IPS-18c (cell line): ENCODE data around the gene CILP2.

Source experiments
- H3K4me3 ChIP-seq: 2 replicates; pipeline ENCODE4 v1.7.0; 2013; ENCODE audit warnings: low read depth, mild to moderate bottlenecking, low read length, moderate library complexity; ENCODE audit not compliant: insufficient read depth
- H3K9me3 ChIP-seq: one replicate; pipeline ENCODE4 v1.6.1; 2013; ENCODE audit warnings: mild to moderate bottlenecking, low read length, moderate library complexity; ENCODE audit not compliant: control insufficient read depth, insufficient read depth

CILP2 gene

GRCh38 chr19:19537075-19538048 lies 703 bp upstream of the CILP2 start:
- Histone ChIP-seq H3K9me3 (peaks cover 2% of the 10 kb centered on the region), H3K4me3 (peak overlapping the region; percentile 56; the same call in 1 of the 2 replicates)

DNA sequence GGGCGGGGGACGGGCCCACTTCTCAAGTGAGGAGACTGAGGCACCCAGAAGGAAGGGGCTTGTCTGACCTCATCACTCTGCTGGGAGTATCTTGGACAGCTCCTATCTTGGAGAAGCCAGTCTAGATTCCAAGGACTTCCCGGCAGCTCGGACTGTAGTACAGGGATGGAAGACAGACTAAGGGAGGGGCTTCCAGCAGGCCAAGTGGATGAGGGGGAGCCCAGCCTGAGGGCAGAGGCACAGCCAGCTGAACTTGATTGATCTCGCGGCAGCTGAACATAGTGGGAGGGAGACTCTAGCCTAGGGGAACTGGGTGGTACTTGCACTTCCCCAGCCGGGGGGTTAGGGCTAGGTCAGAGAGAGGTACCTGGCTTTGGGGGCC lies 711 bp downstream of the CILP2 start:
- H3K4me3 ChIP-seq = peak overlapping the region; percentile 56; the same call in 1 of the 2 replicates
- peaks cover 2% of the 10 kb centered on the region for H3K9me3 ChIP-seq

DNA sequence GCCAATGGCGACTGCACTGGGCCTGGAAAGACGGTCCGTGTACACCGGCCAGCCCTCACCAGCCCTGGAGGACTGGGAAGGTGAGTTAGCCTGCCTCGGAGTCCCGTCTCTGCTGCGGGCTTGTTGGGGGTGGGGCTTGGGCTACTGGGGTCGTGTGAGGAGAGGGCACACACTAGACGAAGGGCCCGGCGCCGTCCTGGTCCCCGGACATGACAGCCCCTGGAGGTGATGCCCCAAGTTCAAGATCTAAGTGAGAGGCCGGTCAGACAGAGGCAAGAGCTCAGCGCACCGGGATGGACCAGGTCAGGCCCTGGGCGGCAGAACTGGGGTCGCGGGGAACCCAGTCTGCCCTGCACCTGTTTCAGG lies 1.6 kb downstream of the CILP2 start:
- H3K4me3 ChIP-seq = no peak overlapping the region
- peaks cover 2% of the 10 kb centered on the region for H3K9me3 ChIP-seq

GRCh38 chr19:19540064-19540714 lies 2.1 kb downstream of the CILP2 start:
- peaks cover 2% of the 10 kb centered on the region for H3K9me3 ChIP-seq
- no peak overlapping the region; the same call in 1 of the 2 replicates for H3K4me3 ChIP-seq

DNA sequence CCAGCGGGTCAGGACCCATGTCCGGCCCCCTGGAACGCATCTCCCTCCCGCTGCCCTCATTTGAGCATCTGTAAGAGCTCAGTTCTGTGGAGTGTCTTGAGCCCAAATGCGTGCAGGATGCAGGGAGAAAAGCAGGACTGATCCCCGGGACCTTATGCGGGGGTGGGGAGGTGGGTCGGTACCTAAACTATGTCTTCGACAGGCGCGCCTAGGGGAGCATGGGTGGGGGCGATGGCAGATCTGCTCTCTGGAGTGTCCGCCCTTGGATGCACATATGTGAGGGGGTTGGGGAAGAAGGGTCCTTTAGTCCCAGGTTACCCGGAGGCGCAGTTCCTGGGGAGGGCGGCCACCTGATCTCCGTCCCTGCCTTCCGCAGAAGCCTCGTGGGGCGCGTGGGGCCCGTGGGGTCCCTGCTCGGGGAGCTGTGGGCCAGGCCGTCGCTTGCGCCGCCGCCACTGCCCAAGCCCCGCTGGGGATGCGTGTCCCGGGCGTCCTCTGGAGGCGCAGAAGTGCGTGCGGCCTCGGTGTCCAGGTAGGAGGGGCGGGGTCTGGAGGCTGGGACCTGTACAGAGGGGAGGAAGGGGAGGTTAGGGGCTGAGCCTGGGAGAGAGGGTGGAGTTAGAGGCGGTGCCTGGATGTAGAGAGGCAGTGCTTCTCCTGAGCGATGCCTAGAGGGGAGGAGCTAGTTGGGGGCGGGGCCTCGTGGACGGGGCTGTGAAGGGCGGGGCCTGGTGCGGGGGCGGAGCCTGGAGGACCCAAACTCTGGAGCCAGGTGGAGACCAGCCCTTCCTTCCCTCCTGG lies 2.9 kb downstream of the CILP2 start:
- Histone ChIP-seq H3K4me3 (peak overlapping the region; percentile 2; the same call in 1 of the 2 replicates), H3K9me3 (peaks cover 2% of the 10 kb centered on the region)

DNA sequence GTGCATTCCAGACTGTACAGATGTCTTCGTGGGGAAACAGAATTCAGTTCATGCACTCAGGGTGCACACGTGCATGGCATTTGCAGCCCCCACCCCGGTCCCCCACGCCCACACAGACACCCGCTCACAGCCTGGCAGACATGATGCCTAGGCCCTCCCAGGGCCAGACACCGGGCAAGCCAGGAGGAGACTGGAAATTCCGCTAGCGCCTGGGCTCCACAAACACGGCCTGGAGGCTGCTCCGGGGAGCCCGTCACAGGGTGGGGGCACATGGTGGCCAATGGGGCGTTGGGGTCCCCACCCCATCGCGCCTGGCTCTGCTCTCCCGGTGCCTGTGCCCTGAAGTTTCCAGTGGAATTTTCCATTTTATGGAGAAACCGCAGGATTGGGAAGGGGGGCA lies 3.6 kb downstream of the CILP2 start:
- no peak overlapping the region for H3K4me3 ChIP-seq

GRCh38 chr19:19542507-19542906 lies 4.4 kb downstream of the CILP2 start:
- H3K4me3 ChIP-seq = no peak overlapping the region

More for the DNA sequence above, 3.6 kb downstream of the CILP2 start:
- peaks cover 2% of the 10 kb centered on the region for H3K9me3 ChIP-seq

GRCh38 chr19:19543101-19543500 lies 5.0 kb downstream of the CILP2 start:
- H3K4me3 ChIP-seq = no peak overlapping the region
- H3K9me3 ChIP-seq = peaks cover 2% of the 10 kb centered on the region

More at GRCh38 chr19:19542507-19542906, 4.4 kb downstream of the CILP2 start:
- peaks cover 2% of the 10 kb centered on the region for H3K9me3 ChIP-seq

GRCh38 chr19:19543640-19544039 lies 5.6 kb downstream of the CILP2 start:
- Histone ChIP-seq H3K9me3 (peaks cover 2% of the 10 kb centered on the region), H3K4me3 (no peak overlapping the region)

GRCh38 chr19:19544257-19544953 lies 6.3 kb downstream of the CILP2 start:
- Histone ChIP-seq H3K4me3 (no peak overlapping the region), H3K9me3 (peaks cover 2% of the 10 kb centered on the region)

DNA sequence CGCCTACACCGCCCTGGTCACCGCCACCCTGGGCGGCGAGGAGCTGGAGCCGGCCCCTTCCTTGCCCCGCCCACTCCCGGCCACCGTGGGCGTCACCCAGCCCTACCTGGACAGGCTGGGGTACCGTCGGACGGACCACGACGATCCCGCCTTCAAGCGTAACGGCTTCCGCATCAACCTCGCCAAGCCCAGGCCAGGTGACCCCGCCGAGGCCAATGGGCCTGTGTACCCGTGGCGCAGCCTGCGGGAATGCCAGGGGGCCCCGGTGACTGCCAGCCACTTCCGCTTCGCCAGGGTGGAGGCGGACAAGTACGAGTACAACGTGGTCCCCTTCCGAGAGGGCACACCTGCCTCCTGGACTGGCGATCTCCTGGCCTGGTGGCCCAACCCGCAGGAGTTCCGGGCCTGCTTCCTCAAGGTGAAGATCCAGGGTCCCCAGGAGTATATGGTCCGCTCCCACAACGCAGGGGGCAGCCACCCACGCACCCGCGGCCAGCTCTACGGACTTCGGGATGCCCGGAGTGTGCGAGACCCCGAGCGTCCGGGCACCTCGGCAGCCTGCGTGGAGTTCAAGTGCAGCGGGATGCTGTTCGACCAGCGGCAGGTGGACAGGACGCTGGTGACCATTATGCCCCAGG lies 7.0 kb downstream of the CILP2 start:
- H3K4me3 ChIP-seq = no peak overlapping the region
- H3K9me3 ChIP-seq = peaks cover 2% of the 10 kb centered on the region

DNA sequence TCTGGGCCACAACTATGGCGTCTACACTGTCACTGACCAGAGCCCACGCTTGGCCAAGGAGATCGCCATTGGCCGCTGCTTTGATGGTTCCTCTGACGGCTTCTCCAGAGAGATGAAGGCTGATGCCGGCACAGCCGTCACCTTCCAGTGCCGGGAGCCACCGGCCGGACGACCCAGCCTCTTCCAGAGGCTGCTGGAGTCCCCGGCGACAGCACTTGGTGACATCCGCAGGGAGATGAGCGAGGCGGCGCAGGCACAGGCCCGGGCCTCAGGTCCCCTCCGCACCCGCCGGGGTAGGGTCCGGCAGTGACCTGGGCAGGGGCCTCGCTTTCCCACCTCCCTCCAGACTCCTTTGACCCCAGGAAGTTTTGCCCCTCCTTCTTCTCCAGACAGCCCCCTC lies 7.6 kb downstream of the CILP2 start:
- Histone ChIP-seq H3K4me3 (no peak overlapping the region), H3K9me3 (no peaks in the 10 kb centered on the region)

GRCh38 chr19:19546751-19547162 lies 8.7 kb downstream of the CILP2 start:
- Histone ChIP-seq H3K9me3 (no peaks in the 10 kb centered on the region), H3K4me3 (no peak overlapping the region)

DNA sequence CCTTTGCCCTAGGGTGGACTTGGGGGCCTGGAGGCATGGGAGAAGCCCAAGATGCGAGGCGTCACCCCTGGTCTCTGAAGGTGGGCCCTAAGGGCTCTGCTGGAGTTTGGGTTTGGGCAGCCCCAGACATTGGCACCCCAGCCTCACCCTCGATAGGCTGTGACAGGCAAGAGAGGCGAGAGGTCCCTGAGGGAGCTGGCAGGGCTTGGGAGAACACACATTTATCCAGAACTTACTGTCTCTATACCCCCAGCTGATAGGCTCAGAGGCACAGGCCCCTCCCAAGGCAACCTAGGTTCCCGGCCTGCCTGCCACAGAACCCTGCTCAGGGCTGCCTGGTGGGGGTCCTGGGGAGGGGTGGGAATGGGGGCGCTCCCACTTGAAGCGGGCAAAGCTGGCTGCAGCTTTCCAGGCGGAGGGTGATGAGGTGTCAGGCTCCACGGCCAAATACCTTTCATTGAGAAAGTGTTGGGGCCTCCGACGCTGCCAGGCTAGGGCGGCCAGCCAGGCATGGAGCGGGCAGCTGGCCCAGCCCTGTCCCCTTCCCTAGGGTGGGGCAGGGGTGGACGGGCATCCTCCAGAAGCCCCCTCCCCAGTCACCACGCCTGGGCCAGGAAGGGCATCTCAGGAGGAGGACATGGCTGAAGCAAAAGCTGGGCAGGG lies 9.7 kb downstream of the CILP2 start:
- Histone ChIP-seq H3K4me3 (no peak overlapping the region), H3K9me3 (no peaks in the 10 kb centered on the region)

DNA sequence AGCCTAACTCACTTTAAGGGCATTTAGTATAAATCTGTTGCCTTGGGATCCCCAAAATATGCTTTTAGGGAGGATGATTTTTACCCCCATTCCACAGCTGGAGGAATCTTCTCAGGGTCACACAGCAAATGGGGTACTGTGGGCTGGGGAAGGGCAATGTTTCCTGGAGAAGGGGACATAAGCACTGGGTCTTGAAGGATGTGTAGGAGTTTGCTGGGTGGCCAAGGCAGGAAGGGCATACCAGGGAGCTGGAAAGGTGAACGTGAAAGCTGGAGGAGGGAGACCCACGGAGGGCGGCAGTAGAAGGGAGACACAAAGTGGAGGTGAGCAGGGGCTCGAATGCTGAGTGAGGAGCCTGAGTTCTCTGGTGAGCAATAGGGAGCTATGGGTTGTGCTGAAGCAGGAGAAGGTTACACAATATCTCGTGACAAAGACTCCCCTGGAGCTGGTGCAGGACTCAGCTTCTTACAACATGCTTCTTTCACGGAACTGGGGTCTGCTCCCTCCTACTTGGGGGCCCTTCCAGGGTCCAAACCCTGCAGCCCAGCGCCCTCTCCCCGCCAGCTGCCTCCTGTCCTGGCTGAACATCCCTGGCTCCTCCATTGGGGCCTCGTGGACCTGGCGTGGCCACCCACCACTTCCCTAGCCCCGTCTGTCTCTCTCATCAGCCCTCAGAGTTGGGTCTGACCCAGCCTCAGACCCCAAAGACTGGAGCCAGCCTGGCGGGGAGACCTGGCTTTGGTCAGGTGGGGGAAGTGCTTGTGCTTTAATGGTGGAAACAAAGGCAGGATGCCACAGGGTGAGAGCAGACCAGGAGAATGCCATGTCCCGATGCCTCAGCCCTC lies 11.1 kb downstream of the CILP2 start:
- H3K9me3 ChIP-seq = no peaks in the 10 kb centered on the region
- no peak overlapping the region for H3K4me3 ChIP-seq
